Keratinocyte (primary cell): ENCODE measurements around the gene EFCAB8. TPM values are rescaled to one million over a fixed set of nuclear protein-coding genes. Genes with fewer than 3 reads are reported as not detected.

Experiments used
- DNase-seq: peaks from one replicate; pipeline ENCODE4 v3.0.0-alpha.2; 2011; ENCODE audit warnings: low read depth, missing footprints, low spot score
- FAIRE-seq: peaks from 2 replicates; lab custom pipeline; 2011; peaks lifted over from hg19 to GRCh38; lab: Jason Lieb, UNC
- H2AFZ ChIP-seq: 2 replicates; pipeline ENCODE4 v1.6.0; 2012; ENCODE audit warnings: low read length, control low read depth, inconsistent platforms; ENCODE audit not compliant: control insufficient read depth
- H3K27ac ChIP-seq: 2 replicates; pipeline ENCODE4 v1.5.1; 2011; ENCODE audit warnings: low read length; ENCODE audit not compliant: control insufficient read depth, insufficient read depth
- H3K27me3 ChIP-seq: 3 replicates; pipeline ENCODE4 v1.6.0; 2011; ENCODE audit warnings: low read length; ENCODE audit not compliant: control insufficient read depth, insufficient read depth; ENCODE audit errors: extremely low read depth
- H3K36me3 ChIP-seq, 2 experiments: 2 replicates in 1 of 2; 3 replicates in 1 of 2; pipeline ENCODE4 v1.5.1; 2011; ENCODE audit warnings: low read length in 2 of 2, mild to moderate bottlenecking in 1 of 2; ENCODE audit not compliant: control insufficient read depth in 2 of 2, insufficient read depth in 2 of 2; ENCODE audit errors: extremely low read depth in 1 of 2
- H3K4me1 ChIP-seq: 3 replicates; pipeline ENCODE4 v1.5.1; 2011; ENCODE audit warnings: low read length; ENCODE audit not compliant: control insufficient read depth, insufficient read depth; ENCODE audit errors: extremely low read depth
- H3K4me2 ChIP-seq: 3 replicates; pipeline ENCODE4 v1.6.0; 2011; ENCODE audit warnings: low read depth, low read length; ENCODE audit not compliant: control insufficient read depth, insufficient read depth; ENCODE audit errors: extremely low read depth
- H3K4me3 ChIP-seq, 3 experiments: fragments of 200-600 bp in 1 of 3; sonication (generic) in 1 of 3; 2 replicates in 2 of 3; 3 replicates in 1 of 3; pipeline ENCODE4 v1.5.1; 2011 to 2016; ENCODE audit warnings: low read length in 3 of 3, mild to moderate bottlenecking in 3 of 3, control low read depth in 2 of 3, inconsistent platforms in 1 of 3, low read depth in 1 of 3, mixed read lengths in 1 of 3, mixed run types in 1 of 3, moderate library complexity in 1 of 3; ENCODE audit not compliant: control insufficient read depth in 2 of 3, insufficient read depth in 2 of 3; ENCODE audit errors: extremely low read depth in 1 of 3
- H3K79me2 ChIP-seq: 2 replicates; pipeline ENCODE4 v1.6.0; 2012; ENCODE audit warnings: low read length; ENCODE audit not compliant: control insufficient read depth, insufficient read depth
- H3K9ac ChIP-seq: 3 replicates; pipeline ENCODE4 v1.6.0; 2011; ENCODE audit warnings: low read length; ENCODE audit not compliant: control insufficient read depth, insufficient read depth; ENCODE audit errors: extremely low read depth
- H3K9me1 ChIP-seq: 3 replicates; pipeline ENCODE4 v1.6.0; 2011; ENCODE audit warnings: low read length; ENCODE audit not compliant: control insufficient read depth, insufficient read depth; ENCODE audit errors: extremely low read depth
- H3K9me3 ChIP-seq: 2 replicates; pipeline ENCODE4 v1.5.1; 2012; ENCODE audit warnings: low read depth, low read length; ENCODE audit not compliant: control insufficient read depth
- H4K20me1 ChIP-seq: 3 replicates; pipeline ENCODE4 v1.6.0; 2011; ENCODE audit warnings: low read length; ENCODE audit not compliant: control insufficient read depth, insufficient read depth; ENCODE audit errors: extremely low read depth
- CTCF ChIP-seq, 3 experiments: IDR thresholded peaks in 1 of 3; conservative IDR thresholded peaks in 1 of 3; optimal IDR thresholded peaks in 1 of 3; 2 replicates in 2 of 3; 3 replicates in 1 of 3; pipeline versions ENCODE3 to v1.5.1; 2011; ENCODE audit warnings: low read length in 3 of 3, mild to moderate bottlenecking in 3 of 3, moderate library complexity in 2 of 3, control low read depth in 1 of 3, inconsistent platforms in 1 of 3; ENCODE audit not compliant: insufficient read depth in 2 of 3; ENCODE audit errors: extremely low read depth in 1 of 3
- EZH2 ChIP-seq: IDR thresholded peaks from one replicate; pipeline ENCODE4 v1.6.1; 2012; ENCODE audit warnings: inconsistent platforms, mild to moderate bottlenecking, low read length, moderate library complexity
- dilution Hi-C: fragments of 300-500 bp; cut with MboI; formaldehyde crosslinking; loops from one replicate; pipeline ENCODE4 v1.7.0; 2020; ENCODE audit warnings: low sequenced_read_pairs; ENCODE audit not compliant: extremely low pct_ligation_motif_present
- polyA plus RNA-seq, 5 experiments: library from polyadenylated mRNA; depleted of rRNA in 3 of 5; stranded (reverse) in 3 of 5; stranded (forward) in 1 of 5; unstranded in 1 of 5; fragments of >200 nt; gene quantifications; 1 replicate in 1 of 5; 2 replicates in 3 of 5; 3 replicates in 1 of 5; pipeline versions ENCODE4 v1.2.1 to v1.2.3, GENCODE V29; 2011 to 2012; ENCODE audit warnings: missing spikeins in 2 of 5, low read depth in 1 of 5, low replicate concordance in 1 of 5

EFCAB8 gene
- polyA plus RNA-seq, 1 donor (not counting 4 experiments of a cell fraction or from before 2014, with no cell fraction given): 0.03 TPM

- H3K9me3 ChIP-seq: no peaks in the 10 kb centered on the region
- no peaks in the 10 kb centered on the region for H3K79me2 ChIP-seq
- H3K27me3 ChIP-seq: no peaks in the 10 kb centered on the region
- TF ChIP-seq CTCF (optimal IDR thresholded peaks at IDR 0.05 in 1 of 3, IDR thresholded peaks at IDR 0.05 in 1 of 3, conservative IDR thresholded peaks at IDR 0.05 in 1 of 3; ENCODE audit: extremely low read depth in 1 of 3, insufficient read depth in 2 of 3, low read length in 3 of 3): no peak
- no peak for TF ChIP-seq EZH2
- H3K9ac ChIP-seq: no peak overlapping the region
- H3K4me3 ChIP-seq: no peak overlapping the region
- no peak overlapping the region for H3K4me2 ChIP-seq
- H4K20me1 ChIP-seq: no peaks in the 10 kb centered on the region
- no peaks in the 10 kb centered on the region for H3K4me1 ChIP-seq
- H3K27ac ChIP-seq: no peak overlapping the region
- DNase-seq (no peak), FAIRE-seq (no peak)
- dilution Hi-C loops: no loop called here
- no peak overlapping the region for H2AFZ ChIP-seq
- no peaks in the 10 kb centered on the region for H3K9me1 ChIP-seq
- H3K36me3 ChIP-seq: no peaks in the 10 kb centered on the region
Measured at GRCh38 chr20:32966881-32967781, 108.4 kb downstream of the EFCAB8 start.

- H3K4me1 ChIP-seq: no peaks in the 10 kb centered on the region
- dilution Hi-C loops: no loop called here
- H3K4me3 ChIP-seq: no peak overlapping the region
- no peaks in the 10 kb centered on the region for H3K79me2 ChIP-seq
- no peaks in the 10 kb centered on the region for H3K9me3 ChIP-seq
- no peaks in the 10 kb centered on the region for H3K36me3 ChIP-seq
- FAIRE-seq (no peak), DNase-seq (no peak)
- no peak overlapping the region for H3K9ac ChIP-seq
- no peaks in the 10 kb centered on the region for H4K20me1 ChIP-seq
- H3K4me2 ChIP-seq: no peak overlapping the region
- H3K9me1 ChIP-seq: no peaks in the 10 kb centered on the region
- H3K27ac ChIP-seq: no peak overlapping the region
- TF ChIP-seq EZH2 (no peak), CTCF (optimal IDR thresholded peaks at IDR 0.05 in 1 of 3, IDR thresholded peaks at IDR 0.05 in 1 of 3, conservative IDR thresholded peaks at IDR 0.05 in 1 of 3; ENCODE audit: extremely low read depth in 1 of 3, insufficient read depth in 2 of 3, low read length in 3 of 3) (no peak)
- H2AFZ ChIP-seq: no peak overlapping the region
- no peaks in the 10 kb centered on the region for H3K27me3 ChIP-seq
Measured at GRCh38 chr20:32967961-32968457, 109.3 kb downstream of the EFCAB8 start.
